HG02623 (cell line): ENCODE measurements around the gene SUSD3.
A peak's percentile ranks its signal among the peaks of the same experiment; 100 is the strongest.
"Not testable (repeated sequence)": the region's sequence is repeated elsewhere in the genome, so short reads cannot be mapped to it uniquely, and the experiment has no call there.

ENCODE experiments used
- ATAC-seq: cut with Tn5 transposase; IDR thresholded peaks from one replicate; pipeline ENCODE4 v1.9.1; 2021; ENCODE audit warnings: moderate library complexity; ENCODE audit not compliant: unreplicated experiment

Gene SUSD3

GRCh38 chr9:93091453-93092081 lies 33.1 kb downstream of the SUSD3 start:
- ATAC-seq, result no peak

- ATAC-seq, result no peak
Measured at GRCh38 chr9:93092251-93092991, 33.9 kb downstream of the SUSD3 start.

- ATAC-seq, result no peak
Measured at GRCh38 chr9:93093127-93093876, 34.8 kb downstream of the SUSD3 start.

- no peak for ATAC-seq
Measured at GRCh38 chr9:93093877-93094657, 35.6 kb downstream of the SUSD3 start.

- ATAC-seq, result no peak
Measured at GRCh38 chr9:93094658-93095204, 36.2 kb downstream of the SUSD3 start.

GRCh38 chr9:93095205-93096130 lies 37.0 kb downstream of the SUSD3 start:
- peak; percentile 60 for ATAC-seq

- peak; percentile 8 for ATAC-seq
Measured at GRCh38 chr9:93096131-93096802, 37.8 kb downstream of the SUSD3 start, which contains the start of gene CARD19. TSS of gene CARD19 (plus strand) at chr9:93096217. CDS start at chr9:93096346, 129 bp downstream.

GRCh38 chr9:93096811-93097382 lies 38.4 kb downstream of the SUSD3 start:
- ATAC-seq, result no peak

GRCh38 chr9:93097511-93098201 lies 39.2 kb downstream of the SUSD3 start:
- no peak for ATAC-seq

- no peak for ATAC-seq
Measured at GRCh38 chr9:93098236-93098946, 39.9 kb downstream of the SUSD3 start.

GRCh38 chr9:93099551-93100275 lies 41.2 kb downstream of the SUSD3 start:
- no peak for ATAC-seq

GRCh38 chr9:93100276-93100636 lies 41.8 kb downstream of the SUSD3 start:
- ATAC-seq, result no peak

- ATAC-seq, result not testable (repeated sequence)
Measured at GRCh38 chr9:93101086-93101485, 42.6 kb downstream of the SUSD3 start.

- no peak for ATAC-seq
Measured at GRCh38 chr9:93105620-93106019, 47.1 kb downstream of the SUSD3 start.

- no peak for ATAC-seq
Measured at GRCh38 chr9:93107151-93107824, 48.8 kb downstream of the SUSD3 start.

- no peak for ATAC-seq
Measured at GRCh38 chr9:93107825-93108161, 49.3 kb downstream of the SUSD3 start.
